GM12801 (cell line): Measurements from ENCODE around the gene JARID2.

Experiments used
- CTCF ChIP-seq: IDR thresholded peaks from one replicate; pipeline ENCODE4 v1.5.1; 2011; ENCODE audit warnings: control low read depth; ENCODE audit not compliant: insufficient read length; ENCODE audit errors: extremely low read depth

The JARID2 gene

GRCh38 chr6:15515660-15516375 lies 269.9 kb downstream of the JARID2 start:
- no peak for TF ChIP-seq CTCF

GRCh38 chr6:15516378-15516777 lies 270.5 kb downstream of the JARID2 start:
- no peak for TF ChIP-seq CTCF

- TF ChIP-seq CTCF = no peak
Observed at GRCh38 chr6:15516923-15517560, 271.2 kb downstream of the JARID2 start.

- no peak for TF ChIP-seq CTCF
Observed at GRCh38 chr6:15517600-15517999, 271.7 kb downstream of the JARID2 start.

- TF ChIP-seq CTCF = no peak
Observed at GRCh38 chr6:15518057-15518456, 272.2 kb downstream of the JARID2 start.

GRCh38 chr6:15518878-15519277 lies 273.0 kb downstream of the JARID2 start:
- TF ChIP-seq CTCF = no peak

- no peak for TF ChIP-seq CTCF
Observed at GRCh38 chr6:15519681-15520080, 273.8 kb downstream of the JARID2 start.
